HG02970 (cell line): ENCODE data around the gene C12orf75.
A peak's percentile ranks its signal among the peaks of the same experiment; 100 is the strongest.
"Not testable (repeated sequence)": the region's sequence is repeated elsewhere in the genome, so short reads cannot be mapped to it uniquely, and the experiment has no call there.

Source experiments
- ATAC-seq: cut with Tn5 transposase; IDR thresholded peaks from one replicate; pipeline ENCODE4 v1.9.1; 2021; ENCODE audit warnings: mild to moderate bottlenecking, moderate library complexity, moderate number of reproducible peaks; ENCODE audit not compliant: unreplicated experiment, low FRiP score

C12orf75 gene

GRCh38 chr12:105330283-105330930 is at the start of gene C12orf75:
Gene C12orf75 (plus strand): TSS chr12:105330691. CDS start chr12:105330892, 201 bp downstream.
- ATAC-seq = peak; percentile 81

GRCh38 chr12:105280966-105281693 is 49.4 kb upstream of the C12orf75 start:
- ATAC-seq = no peak

- ATAC-seq = no peak
These were observed 48.8 kb upstream of the C12orf75 start for GRCh38 chr12:105281694-105282049.

GRCh38 chr12:105285378-105285777 is 45.1 kb upstream of the C12orf75 start:
- ATAC-seq = no peak

- no peak for ATAC-seq
These were observed 43.1 kb upstream of the C12orf75 start for GRCh38 chr12:105287408-105287807.

- no peak for ATAC-seq
These were observed 42.0 kb upstream of the C12orf75 start for GRCh38 chr12:105288311-105288996.

GRCh38 chr12:105289114-105289904 is 41.2 kb upstream of the C12orf75 start:
- no peak for ATAC-seq

GRCh38 chr12:105291531-105291930 is 39.0 kb upstream of the C12orf75 start:
- no peak for ATAC-seq

GRCh38 chr12:105292705-105293104 is 37.8 kb upstream of the C12orf75 start:
- no peak for ATAC-seq

- ATAC-seq = no peak
These were observed 37.3 kb upstream of the C12orf75 start for GRCh38 chr12:105293187-105293586.

GRCh38 chr12:105294161-105294560 is 36.3 kb upstream of the C12orf75 start:
- no peak for ATAC-seq

- ATAC-seq = no peak
These were observed 35.5 kb upstream of the C12orf75 start for GRCh38 chr12:105294886-105295479.

GRCh38 chr12:105296116-105297089 is 34.1 kb upstream of the C12orf75 start:
- ATAC-seq = no peak

GRCh38 chr12:105300883-105301282 is 29.6 kb upstream of the C12orf75 start:
- ATAC-seq = no peak

GRCh38 chr12:105301696-105302095 is 28.8 kb upstream of the C12orf75 start:
- ATAC-seq = no peak

- ATAC-seq = not testable (repeated sequence)
These were observed 27.5 kb upstream of the C12orf75 start for GRCh38 chr12:105302986-105303385.

GRCh38 chr12:105304626-105305025 is 25.9 kb upstream of the C12orf75 start:
- not testable (repeated sequence) for ATAC-seq

GRCh38 chr12:105307601-105308314 is 22.7 kb upstream of the C12orf75 start:
- ATAC-seq = not testable (repeated sequence)
